Activated T-cell treated with anti-CD3 and anti-CD28 coated beads, Interleukin-2, amount 50 U/mL, for 4 hours (primary cell): ENCODE measurements around the gene TTLL9. TPM values are rescaled to one million over a fixed set of nuclear protein-coding genes. Genes with fewer than 3 reads are reported as not detected.
"Not testable (repeated sequence)": the region's sequence is repeated elsewhere in the genome, so short reads cannot be mapped to it uniquely, and the experiment has no call there.

Experiments
- ATAC-seq, 2 donors: fragments of 200-7000 bp; cut with Tn5 transposase; one replicate each; pipeline ENCODE4 v1.10.0; 2021
- DNase-seq: peaks from one replicate; pipeline ENCODE4 v3.0.0-alpha.2; 2020
- H3K27me3 Mint-ChIP-seq: one replicate; pipeline ENCODE4 v1.8.0; 2021; ENCODE audit warnings: low read depth, mixed read lengths
- H3K36me3 Mint-ChIP-seq: one replicate; pipeline ENCODE4 v1.8.0; 2022; ENCODE audit warnings: mixed read lengths; ENCODE audit not compliant: insufficient read depth
- H3K4me1 Mint-ChIP-seq: one replicate; pipeline ENCODE4 v1.8.0; 2021; ENCODE audit warnings: low read depth, mixed read lengths
- H3K4me3 Mint-ChIP-seq: one replicate; pipeline ENCODE4 v1.8.0; 2021; ENCODE audit warnings: mild to moderate bottlenecking, moderate library complexity, mixed read lengths
- H3K9me3 Mint-ChIP-seq: one replicate; pipeline ENCODE4 v1.8.0; 2021; ENCODE audit warnings: mixed read lengths
- total RNA-seq, 3 donors: library from RNA; stranded (reverse); gene quantifications; one replicate each; pipeline ENCODE4 v1.2.1, GENCODE V29; 2021

Gene TTLL9
- total RNA-seq, 3 donors from 2014 or later: not detected

GRCh38 chr20:31908424-31908823 lies 38.0 kb downstream of the TTLL9 start:
- Mint-ChIP-seq H3K36me3 (no peaks in the 10 kb centered on the region), H3K27me3 (no peaks in the 10 kb centered on the region), H3K9me3 (no peaks in the 10 kb centered on the region), H3K4me3 (no peak overlapping the region), H3K4me1 (no peaks in the 10 kb centered on the region)
- DNase-seq: no peak
- ATAC-seq: no peak

DNA sequence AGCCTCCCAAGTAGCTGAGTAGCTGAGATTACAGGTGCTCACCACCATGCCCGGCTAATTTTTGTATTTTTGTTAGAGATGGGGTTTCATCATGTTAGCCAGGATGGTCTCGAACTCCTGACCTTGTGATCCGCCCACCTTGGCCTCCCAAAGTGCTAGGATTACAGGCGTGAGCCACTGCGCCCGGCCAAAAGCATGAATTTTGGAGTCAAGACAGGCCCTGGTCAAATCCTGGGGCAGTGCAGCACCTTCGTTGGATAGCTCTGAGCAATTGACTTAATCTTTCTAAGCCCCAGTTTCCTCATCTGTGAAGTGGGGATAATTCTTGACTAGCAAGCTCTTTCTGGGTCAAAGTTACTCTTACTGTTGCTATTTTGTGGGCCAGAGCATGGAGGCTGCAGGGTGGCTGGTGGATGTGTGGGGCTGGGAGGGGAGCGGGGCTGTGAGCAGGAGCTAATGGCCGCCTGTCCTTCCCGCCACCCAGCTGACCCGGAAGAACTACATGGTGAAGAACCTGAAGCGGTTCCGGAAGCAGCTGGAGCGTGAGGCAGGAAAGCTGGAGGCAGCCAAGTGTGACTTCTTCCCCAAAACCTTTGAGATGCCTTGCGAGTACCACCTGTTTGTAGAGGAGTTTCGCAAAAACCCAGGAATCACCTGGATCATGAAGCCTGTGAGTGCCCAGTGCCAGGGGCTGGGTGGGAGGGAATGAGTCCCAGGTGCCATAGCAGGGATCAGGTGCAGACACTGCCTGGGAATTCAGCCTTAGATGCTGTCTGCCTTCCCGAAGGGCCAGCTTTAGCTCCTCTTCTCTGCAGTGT lies 39.0 kb downstream of the TTLL9 start:
- no peaks in the 10 kb centered on the region for H3K4me1 Mint-ChIP-seq
- no peaks in the 10 kb centered on the region for H3K9me3 Mint-ChIP-seq
- no peaks in the 10 kb centered on the region for H3K36me3 Mint-ChIP-seq
- ATAC-seq (no peak), DNase-seq (no peak)
- no peak overlapping the region for H3K4me3 Mint-ChIP-seq
- H3K27me3 Mint-ChIP-seq: no peaks in the 10 kb centered on the region

DNA sequence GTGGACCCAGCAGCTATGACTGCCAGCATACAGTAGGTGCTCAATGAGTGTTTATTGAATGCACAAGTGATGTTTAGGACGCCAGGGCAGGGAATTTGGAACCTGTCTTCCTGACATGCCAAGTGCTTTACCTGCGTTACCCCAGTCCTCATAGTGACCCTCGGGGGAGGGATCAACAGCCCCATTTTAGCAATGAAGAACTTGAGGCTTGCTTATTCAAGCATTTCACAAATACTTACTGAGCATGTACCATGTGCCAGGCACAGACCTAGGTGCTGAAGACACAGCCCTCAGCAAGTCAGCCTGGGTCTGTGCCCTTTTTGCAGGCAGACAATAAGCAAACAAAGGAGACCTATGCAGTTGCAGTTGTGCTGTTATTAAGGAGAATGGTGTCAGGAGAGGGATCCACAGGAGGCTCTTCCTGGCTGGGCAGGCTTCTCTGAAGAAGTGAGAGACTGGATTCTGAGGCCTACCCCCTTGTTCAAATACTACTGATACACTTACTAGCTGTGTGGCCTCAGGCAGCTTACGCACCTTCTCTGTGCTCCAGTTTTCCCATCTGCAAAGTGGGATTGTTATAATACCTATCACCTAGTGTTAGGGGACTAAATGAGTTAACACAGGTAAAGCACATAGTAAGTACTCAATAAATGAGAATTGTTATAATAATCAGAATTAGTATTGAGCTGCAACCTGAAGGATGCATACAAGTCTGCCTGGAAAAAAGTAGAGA lies 39.8 kb downstream of the TTLL9 start:
- ATAC-seq: no peak
- Mint-ChIP-seq H3K4me1 (no peaks in the 10 kb centered on the region), H3K27me3 (no peaks in the 10 kb centered on the region), H3K36me3 (no peaks in the 10 kb centered on the region), H3K4me3 (no peak overlapping the region), H3K9me3 (no peaks in the 10 kb centered on the region)
- no peak for DNase-seq

DNA sequence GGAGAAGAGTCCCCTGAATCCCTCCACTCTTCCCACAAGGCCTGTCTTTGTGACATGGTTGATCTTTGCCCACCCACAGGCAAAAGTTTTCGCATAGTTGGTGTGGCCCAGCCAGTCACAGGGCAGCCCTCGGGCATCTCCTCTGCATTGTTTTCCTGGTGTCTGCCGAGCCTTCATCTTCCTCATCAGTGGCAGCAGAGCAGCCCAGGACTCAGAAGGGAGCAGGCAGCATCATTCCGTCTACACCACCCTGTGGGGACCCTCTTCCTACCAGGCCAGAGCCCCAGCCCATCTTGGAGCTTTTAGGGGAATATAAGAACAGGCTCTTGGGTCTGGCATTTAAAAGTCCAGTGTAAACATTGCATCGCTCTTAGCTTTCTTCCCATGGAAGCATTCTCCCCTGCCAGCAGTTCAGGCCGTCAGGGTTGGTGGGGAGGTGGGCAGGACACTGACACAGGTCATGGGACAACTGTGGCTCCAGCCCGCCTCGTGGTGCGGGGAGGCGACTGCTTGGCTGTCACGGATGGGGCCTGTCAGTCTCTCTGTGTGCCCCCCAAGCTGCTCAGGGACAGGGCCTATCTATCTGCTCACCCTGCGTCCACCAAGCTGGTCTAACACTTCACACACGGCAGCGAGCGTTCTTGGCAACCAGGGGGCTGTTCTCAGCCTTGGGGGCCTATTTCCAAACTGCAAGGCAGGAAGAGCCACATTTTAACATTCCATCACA lies 43.2 kb downstream of the TTLL9 start:
- no peaks in the 10 kb centered on the region for H3K9me3 Mint-ChIP-seq
- no peak overlapping the region for H3K4me3 Mint-ChIP-seq
- ATAC-seq (no peak), DNase-seq (no peak)
- H3K36me3 Mint-ChIP-seq: no peaks in the 10 kb centered on the region
- H3K27me3 Mint-ChIP-seq: peaks cover under 1% of the 10 kb centered on the region
- no peaks in the 10 kb centered on the region for H3K4me1 Mint-ChIP-seq

- Mint-ChIP-seq H3K4me3 (no peak overlapping the region), H3K27me3 (peaks cover 6% of the 10 kb centered on the region), H3K9me3 (no peaks in the 10 kb centered on the region), H3K36me3 (no peaks in the 10 kb centered on the region), H3K4me1 (no peaks in the 10 kb centered on the region)
- DNase-seq (no peak), ATAC-seq (no peak)
These were observed 43.7 kb downstream of the TTLL9 start for GRCh38 chr20:31914170-31914569.

DNA sequence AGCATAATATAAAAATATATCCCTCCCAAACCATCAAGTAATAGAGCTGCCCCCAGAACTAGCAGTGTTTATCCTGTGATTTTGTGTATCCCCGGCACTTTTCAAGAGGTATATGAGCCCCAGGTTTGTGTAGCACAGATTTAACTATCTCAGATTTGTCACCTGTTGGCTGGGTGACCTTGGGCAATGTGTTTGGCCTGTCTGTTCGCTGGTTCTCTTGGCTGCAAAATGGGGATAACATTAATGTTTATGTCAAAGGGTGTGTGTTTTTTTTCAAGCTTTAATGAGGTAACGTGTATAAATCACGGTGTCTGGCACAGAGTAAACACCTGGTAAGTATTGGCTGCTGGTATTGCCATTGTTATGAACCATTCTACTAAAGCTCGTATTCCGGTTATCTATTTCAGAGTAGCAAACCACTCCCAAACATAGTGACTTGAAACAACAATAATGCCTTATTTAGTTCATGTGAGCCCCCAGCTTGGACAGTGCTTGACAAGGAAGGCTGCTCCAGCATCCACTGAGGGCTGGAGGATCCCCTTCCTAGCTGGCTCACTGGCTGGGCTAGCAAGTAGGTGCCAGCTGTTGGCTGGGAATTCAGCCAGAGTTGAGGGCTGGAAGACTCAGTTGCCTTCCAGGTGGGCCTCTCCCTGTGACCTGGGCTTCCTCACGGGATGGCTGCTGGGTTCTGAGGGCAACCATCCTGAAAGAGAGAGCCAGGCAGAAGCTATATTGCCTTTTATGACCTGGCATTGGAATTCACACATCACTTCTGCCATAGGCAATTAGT lies 45.3 kb downstream of the TTLL9 start:
- H3K4me1 Mint-ChIP-seq: no peaks in the 10 kb centered on the region
- ATAC-seq: no peak

GRCh38 chr20:31916708-31917107 lies 46.3 kb downstream of the TTLL9 start:
- Mint-ChIP-seq H3K4me1 (no peaks in the 10 kb centered on the region), H3K9me3 (no peaks in the 10 kb centered on the region), H3K4me3 (no peak overlapping the region), H3K27me3 (peaks cover 25% of the 10 kb centered on the region), H3K36me3 (no peaks in the 10 kb centered on the region)
- DNase-seq (no peak), ATAC-seq (no peak)

More for the DNA sequence above, 45.3 kb downstream of the TTLL9 start:
- Mint-ChIP-seq H3K27me3 (peaks cover 20% of the 10 kb centered on the region), H3K4me3 (no peak overlapping the region), H3K9me3 (no peaks in the 10 kb centered on the region), H3K36me3 (no peaks in the 10 kb centered on the region)
- DNase-seq: no peak

DNA sequence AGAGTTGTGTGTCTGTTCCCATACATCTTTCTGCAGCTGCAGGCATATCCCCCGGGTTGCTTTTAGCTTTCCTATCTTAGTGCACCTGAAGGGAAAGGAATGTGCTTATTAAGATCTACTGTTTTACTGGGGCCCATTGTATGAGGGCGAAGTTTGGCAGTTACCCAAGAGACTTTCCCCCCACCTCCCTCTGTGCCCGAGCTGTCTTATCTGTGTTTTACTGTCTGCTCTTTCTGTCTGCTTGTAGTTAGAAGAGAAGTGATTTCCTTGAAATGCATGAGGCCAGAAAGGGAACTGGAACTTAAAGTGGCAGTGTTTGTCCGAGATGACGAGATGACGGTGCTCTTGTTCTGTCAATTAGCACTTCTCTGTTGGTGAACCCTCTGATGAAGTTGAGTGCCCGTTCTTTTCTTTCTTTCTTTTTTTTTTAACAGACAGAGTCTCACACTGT lies 47.6 kb downstream of the TTLL9 start:
- H3K36me3 Mint-ChIP-seq, H3K9me3 Mint-ChIP-seq, DNase-seq, ATAC-seq, H3K4me3 Mint-ChIP-seq, H3K4me1 Mint-ChIP-seq: not testable (repeated sequence)
- peaks cover 29% of the 10 kb centered on the region for H3K27me3 Mint-ChIP-seq

DNA sequence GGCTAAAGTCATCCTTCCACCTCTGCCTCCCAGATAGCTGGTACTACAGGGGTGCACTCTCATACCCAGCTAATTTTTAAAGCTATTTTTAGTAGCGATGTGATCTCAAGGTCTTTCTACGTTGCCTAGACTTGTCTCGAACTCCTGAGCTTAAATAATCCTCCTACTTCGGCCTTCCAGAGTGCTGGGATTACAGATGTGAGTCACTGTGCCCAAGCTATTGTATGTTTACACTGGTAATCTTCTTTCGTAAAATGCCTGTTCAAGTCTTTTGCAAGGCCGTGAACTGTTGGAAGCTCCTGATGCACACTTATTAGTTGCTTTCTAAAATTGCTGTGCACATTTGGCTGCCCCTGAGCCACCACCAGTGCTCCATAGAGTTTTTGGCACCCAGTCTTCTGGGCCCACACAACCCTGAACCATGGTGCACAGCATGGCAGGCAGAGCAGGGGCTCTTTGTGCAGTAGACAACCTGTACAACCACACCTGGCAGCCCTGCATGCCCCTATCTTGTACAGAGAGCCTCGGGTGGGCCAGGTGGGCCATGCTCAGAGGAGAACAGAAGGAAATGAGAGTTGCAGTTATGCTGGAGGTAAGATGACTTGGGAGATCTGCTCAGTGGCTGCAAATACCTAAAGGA lies 48.2 kb downstream of the TTLL9 start:
- ATAC-seq (no peak), DNase-seq (no peak)
- Mint-ChIP-seq H3K27me3 (peaks cover 29% of the 10 kb centered on the region), H3K9me3 (no peaks in the 10 kb centered on the region), H3K4me1 (no peaks in the 10 kb centered on the region), H3K4me3 (no peak overlapping the region), H3K36me3 (no peaks in the 10 kb centered on the region)

DNA sequence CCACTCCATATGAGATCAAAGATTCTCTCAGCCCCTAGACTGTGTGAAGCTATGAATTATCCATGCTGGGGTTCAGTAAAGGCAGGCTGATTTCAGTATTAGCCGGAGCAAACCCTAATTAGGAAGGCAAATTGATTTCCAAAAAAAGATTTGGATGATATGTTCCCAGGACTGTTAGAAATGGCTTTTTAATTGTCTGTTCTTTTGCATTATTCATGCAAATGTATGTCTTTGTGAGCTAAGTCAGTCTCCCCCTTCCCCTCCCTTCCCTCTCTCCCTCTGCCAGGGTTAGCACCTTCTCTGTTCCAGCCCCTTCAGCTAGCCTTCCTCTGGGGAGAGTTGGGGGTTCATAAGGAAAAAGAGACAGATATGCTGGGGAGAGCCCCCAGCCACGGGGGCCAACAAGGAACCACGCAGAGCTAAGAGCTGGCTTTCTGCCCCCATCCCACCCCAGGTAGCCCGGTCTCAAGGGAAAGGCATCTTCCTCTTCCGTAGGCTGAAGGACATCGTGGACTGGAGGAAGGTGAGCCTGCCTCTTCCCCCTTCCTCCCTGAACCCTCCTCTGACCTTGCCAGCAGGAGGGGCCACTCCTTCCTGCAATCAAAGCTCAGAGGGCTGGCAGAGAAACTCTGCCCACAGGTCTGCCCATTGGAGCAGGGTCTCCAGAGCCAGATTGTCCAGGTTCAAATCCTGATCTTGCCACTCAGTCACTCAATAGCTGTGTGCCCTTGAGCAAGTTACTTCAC lies 49.1 kb downstream of the TTLL9 start:
- H3K36me3 Mint-ChIP-seq: no peaks in the 10 kb centered on the region
- no peaks in the 10 kb centered on the region for H3K4me1 Mint-ChIP-seq
- no peaks in the 10 kb centered on the region for H3K9me3 Mint-ChIP-seq
- no peak for DNase-seq
- H3K4me3 Mint-ChIP-seq: no peak overlapping the region
- ATAC-seq: no peak
- H3K27me3 Mint-ChIP-seq: peaks cover 36% of the 10 kb centered on the region

DNA sequence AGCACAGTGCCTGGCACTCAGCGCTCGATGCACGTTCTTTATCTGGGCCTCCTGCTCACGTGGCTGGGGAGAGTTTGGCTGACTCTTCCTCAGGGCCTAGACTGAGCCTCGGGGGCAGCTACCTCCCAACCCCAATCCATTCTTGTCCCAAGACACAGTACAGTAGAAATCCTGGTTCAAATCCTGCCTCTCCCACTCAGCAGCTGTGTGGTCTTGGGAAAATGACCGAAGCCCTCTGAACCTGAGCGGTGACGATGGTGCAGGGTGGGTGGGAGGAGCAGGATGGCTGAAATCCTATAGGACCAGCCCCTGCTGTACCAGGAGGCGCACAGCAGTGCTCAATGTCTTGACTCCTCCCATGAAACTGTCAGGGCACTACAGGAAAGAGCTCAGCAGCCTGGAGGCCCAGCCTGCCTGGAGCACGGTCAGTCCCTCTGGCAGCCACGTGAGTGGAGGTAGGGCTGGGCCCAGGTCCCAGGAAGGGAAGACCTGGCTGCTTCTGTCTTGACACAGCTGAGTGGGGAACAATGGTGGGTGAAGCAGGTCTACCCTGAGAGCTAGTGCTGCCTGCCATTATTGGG lies 49.9 kb downstream of the TTLL9 start:
- Mint-ChIP-seq H3K4me1 (no peaks in the 10 kb centered on the region), H3K4me3 (no peak overlapping the region), H3K36me3 (no peaks in the 10 kb centered on the region), H3K27me3 (peaks cover 38% of the 10 kb centered on the region), H3K9me3 (no peaks in the 10 kb centered on the region)
- ATAC-seq (no peak), DNase-seq (no peak)

- H3K27me3 Mint-ChIP-seq: peaks cover 38% of the 10 kb centered on the region
- not testable (repeated sequence) for ATAC-seq, H3K9me3 Mint-ChIP-seq, H3K4me1 Mint-ChIP-seq, H3K4me3 Mint-ChIP-seq, H3K36me3 Mint-ChIP-seq, DNase-seq
These were observed 51.0 kb downstream of the TTLL9 start for GRCh38 chr20:31921480-31921879.

- no peak for ATAC-seq
- Mint-ChIP-seq H3K27me3 (peaks cover 38% of the 10 kb centered on the region), H3K4me3 (no peak overlapping the region), H3K36me3 (no peaks in the 10 kb centered on the region), H3K9me3 (no peaks in the 10 kb centered on the region), H3K4me1 (no peaks in the 10 kb centered on the region)
- no peak for DNase-seq
These were observed 51.7 kb downstream of the TTLL9 start for GRCh38 chr20:31922181-31922580.
